NT2/D1 (cell line): ENCODE results near the gene HSD11B1.

Experiments
- DNase-seq: peaks from one replicate; pipeline ENCODE4 v3.0.0-alpha.2; 2011; ENCODE audit warnings: low read depth, low spot score
- H3K27me3 ChIP-seq: 2 replicates; pipeline ENCODE4 v1.6.0; 2011; ENCODE audit warnings: mild to moderate bottlenecking; ENCODE audit not compliant: insufficient read length, insufficient read depth
- H3K36me3 ChIP-seq: 2 replicates; pipeline ENCODE4 v1.6.1; 2011; ENCODE audit warnings: mild to moderate bottlenecking, low read length, mixed read lengths; ENCODE audit not compliant: insufficient read depth, insufficient read length
- H3K4me1 ChIP-seq: 2 replicates; pipeline ENCODE4 v1.5.1; 2011; ENCODE audit not compliant: insufficient read depth, insufficient read length
- H3K4me3 ChIP-seq: 2 replicates; pipeline ENCODE4 v1.5.1; 2011; ENCODE audit warnings: low read depth; ENCODE audit not compliant: insufficient read length
- H3K9ac ChIP-seq: 2 replicates; pipeline ENCODE4 v1.6.0; 2011; ENCODE audit warnings: low read depth; ENCODE audit not compliant: insufficient read length
- H3K9me3 ChIP-seq: 2 replicates; pipeline ENCODE4 v1.5.1; 2011; ENCODE audit warnings: mild to moderate bottlenecking, low read length; ENCODE audit not compliant: insufficient read depth
- SUZ12 ChIP-seq: IDR thresholded peaks from 2 replicates; pipeline ENCODE4 v1.6.1; 2011; ENCODE audit not compliant: insufficient read length, insufficient read depth; ENCODE audit errors: extremely low read depth
- YY1 ChIP-seq: IDR thresholded peaks from 2 replicates; pipeline ENCODE4 v1.6.1; 2011; ENCODE audit not compliant: insufficient read length, insufficient read depth
- ZNF274 ChIP-seq: IDR thresholded peaks from 2 replicates; pipeline ENCODE4 v1.6.1; 2011; ENCODE audit warnings: mild to moderate bottlenecking, low read depth, low read length

HSD11B1 gene

DNA sequence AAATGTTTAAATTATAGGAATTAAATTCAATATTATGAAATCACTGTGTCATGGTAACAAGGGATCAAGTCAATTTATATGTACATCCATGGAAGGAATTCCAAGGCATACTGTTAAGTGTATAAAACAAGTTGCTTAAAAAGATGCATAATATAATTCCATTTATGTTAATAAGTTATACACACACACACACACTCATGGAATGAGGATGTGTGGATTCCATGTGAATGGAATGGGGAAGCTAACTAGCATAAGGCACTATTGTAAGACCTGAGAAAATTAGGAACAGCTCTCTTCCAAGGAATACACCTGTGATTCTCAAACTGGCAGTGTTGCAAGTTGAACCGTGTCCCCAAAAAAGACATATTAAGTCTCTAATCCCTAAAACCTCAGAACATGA is 33.6 kb downstream of the HSD11B1 start:
- no peak for DNase-seq

DNA sequence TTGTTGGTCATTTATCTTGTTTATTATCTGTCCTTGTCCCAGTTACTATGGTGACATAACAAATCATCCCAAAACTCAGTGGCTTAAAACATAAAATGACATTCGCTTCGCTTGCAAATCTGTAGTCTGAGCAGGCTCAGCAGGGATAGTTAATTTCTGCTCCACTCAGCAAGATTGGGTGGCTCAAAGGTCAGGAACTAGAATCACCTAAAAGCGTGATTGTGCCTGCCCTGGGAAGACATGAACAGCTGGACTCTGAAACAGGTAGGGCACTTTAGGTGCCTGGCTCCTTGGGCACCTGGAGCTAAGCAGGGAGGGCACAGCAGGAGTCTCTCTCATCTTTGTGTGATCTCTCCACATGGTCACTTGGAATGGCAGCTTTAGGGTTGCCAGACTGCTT is 36.5 kb downstream of the HSD11B1 start:
- no peak for DNase-seq
- Histone ChIP-seq H3K4me3 (no peak overlapping the region), H3K9ac (no peak overlapping the region), H3K27me3 (no peaks in the 10 kb centered on the region), H3K36me3 (no peaks in the 10 kb centered on the region), H3K9me3 (no peaks in the 10 kb centered on the region), H3K4me1 (no peaks in the 10 kb centered on the region)
- no peak for TF ChIP-seq SUZ12
- TF ChIP-seq ZNF274: no peak
- no peak for TF ChIP-seq YY1

More for the DNA sequence above, 33.6 kb downstream of the HSD11B1 start:
- no peak overlapping the region for H3K4me3 ChIP-seq
- no peaks in the 10 kb centered on the region for H3K9me3 ChIP-seq
- no peaks in the 10 kb centered on the region for H3K36me3 ChIP-seq
- no peaks in the 10 kb centered on the region for H3K4me1 ChIP-seq
- no peaks in the 10 kb centered on the region for H3K27me3 ChIP-seq
- TF ChIP-seq ZNF274: no peak
- TF ChIP-seq SUZ12: no peak
- no peak overlapping the region for H3K9ac ChIP-seq

DNA sequence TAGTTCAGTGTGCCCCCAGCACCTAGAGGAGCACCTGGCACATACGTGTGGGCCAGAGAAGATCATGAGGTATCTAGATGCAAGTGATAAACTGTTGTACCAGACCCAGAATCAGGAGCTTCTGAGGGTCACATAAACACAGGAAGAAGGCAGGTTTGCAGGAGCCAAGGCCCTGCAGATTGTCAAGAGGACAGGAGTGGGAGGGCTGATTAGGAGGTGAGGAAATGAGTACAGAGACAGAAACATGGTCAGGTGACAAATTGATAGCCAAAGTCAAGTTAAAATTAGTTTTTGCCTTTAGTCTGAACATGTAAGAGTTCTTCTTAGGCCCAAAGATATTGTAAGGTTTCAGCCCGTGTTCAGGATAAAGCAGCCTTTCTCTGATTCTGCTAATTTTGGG is 37.2 kb downstream of the HSD11B1 start:
- no peaks in the 10 kb centered on the region for H3K27me3 ChIP-seq

DNA sequence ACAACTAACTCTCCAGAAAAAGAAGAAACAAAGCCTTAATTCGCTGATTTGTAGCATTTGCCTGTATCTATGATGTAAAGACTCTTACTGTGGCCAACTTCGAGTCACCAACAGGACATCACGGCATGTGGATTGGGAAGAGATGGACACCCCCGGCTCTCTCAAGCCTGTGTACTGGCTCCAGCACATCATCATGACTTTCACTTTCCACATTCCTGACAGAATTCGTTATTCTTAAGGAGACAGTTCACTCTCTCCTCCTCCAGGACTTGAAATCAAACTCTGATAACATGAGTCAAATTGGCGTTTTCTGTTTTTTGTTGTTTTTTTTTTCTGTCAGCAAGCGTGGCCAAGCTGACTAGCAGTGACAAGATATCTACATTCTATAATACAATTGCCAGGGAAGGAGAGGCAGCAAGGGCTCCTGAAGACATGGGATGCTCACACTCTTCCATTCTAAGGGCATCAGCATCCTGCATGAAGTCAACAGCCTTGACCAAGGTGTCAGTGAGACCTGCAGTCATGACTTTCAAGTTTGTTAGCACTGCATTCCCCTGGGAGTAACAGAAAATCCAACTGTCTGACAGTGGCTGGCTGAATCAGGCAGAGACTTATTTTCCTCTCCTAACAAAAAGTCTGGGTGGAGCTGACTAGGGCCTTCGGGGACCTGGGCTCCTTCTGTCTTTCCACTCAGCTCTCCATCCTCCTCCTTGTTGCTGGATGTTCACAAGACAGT is 37.9 kb downstream of the HSD11B1 start:
- Histone ChIP-seq H3K27me3 (no peaks in the 10 kb centered on the region), H3K9me3 (no peaks in the 10 kb centered on the region), H3K4me3 (no peak overlapping the region), H3K9ac (no peak overlapping the region), H3K4me1 (no peaks in the 10 kb centered on the region), H3K36me3 (no peaks in the 10 kb centered on the region)
- no peak for DNase-seq
- no peak for TF ChIP-seq SUZ12
- no peak for TF ChIP-seq YY1
- no peak for TF ChIP-seq ZNF274

More for the DNA sequence above, 37.2 kb downstream of the HSD11B1 start:
- Histone ChIP-seq H3K9me3 (no peaks in the 10 kb centered on the region), H3K9ac (no peak overlapping the region), H3K36me3 (no peaks in the 10 kb centered on the region), H3K4me3 (no peak overlapping the region), H3K4me1 (no peaks in the 10 kb centered on the region)
- no peak for DNase-seq
- TF ChIP-seq SUZ12: no peak
- TF ChIP-seq ZNF274: no peak
- TF ChIP-seq YY1: no peak

DNA sequence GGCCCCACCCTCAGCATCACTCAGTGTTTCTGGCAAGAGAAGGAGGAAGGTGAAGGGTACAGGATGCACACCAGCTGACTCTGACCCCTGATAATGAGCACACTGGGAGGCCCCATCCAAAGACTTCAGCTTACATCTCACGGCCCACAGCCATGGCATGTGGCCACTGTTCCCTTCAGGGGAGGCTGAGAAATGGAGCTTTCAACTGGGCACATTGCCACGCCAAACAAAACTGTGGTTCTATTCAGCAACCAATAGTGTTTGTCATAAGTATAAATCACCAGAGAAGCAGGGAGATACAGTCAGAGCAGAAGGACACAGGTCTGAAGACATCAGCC is 38.5 kb downstream of the HSD11B1 start:
- Histone ChIP-seq H3K4me1 (peaks cover 2% of the 10 kb centered on the region), H3K27me3 (no peaks in the 10 kb centered on the region), H3K4me3 (no peak overlapping the region), H3K9me3 (no peaks in the 10 kb centered on the region), H3K36me3 (no peaks in the 10 kb centered on the region), H3K9ac (no peak overlapping the region)
- DNase-seq: no peak
- no peak for TF ChIP-seq YY1
- TF ChIP-seq ZNF274: no peak
- TF ChIP-seq SUZ12: no peak

DNA sequence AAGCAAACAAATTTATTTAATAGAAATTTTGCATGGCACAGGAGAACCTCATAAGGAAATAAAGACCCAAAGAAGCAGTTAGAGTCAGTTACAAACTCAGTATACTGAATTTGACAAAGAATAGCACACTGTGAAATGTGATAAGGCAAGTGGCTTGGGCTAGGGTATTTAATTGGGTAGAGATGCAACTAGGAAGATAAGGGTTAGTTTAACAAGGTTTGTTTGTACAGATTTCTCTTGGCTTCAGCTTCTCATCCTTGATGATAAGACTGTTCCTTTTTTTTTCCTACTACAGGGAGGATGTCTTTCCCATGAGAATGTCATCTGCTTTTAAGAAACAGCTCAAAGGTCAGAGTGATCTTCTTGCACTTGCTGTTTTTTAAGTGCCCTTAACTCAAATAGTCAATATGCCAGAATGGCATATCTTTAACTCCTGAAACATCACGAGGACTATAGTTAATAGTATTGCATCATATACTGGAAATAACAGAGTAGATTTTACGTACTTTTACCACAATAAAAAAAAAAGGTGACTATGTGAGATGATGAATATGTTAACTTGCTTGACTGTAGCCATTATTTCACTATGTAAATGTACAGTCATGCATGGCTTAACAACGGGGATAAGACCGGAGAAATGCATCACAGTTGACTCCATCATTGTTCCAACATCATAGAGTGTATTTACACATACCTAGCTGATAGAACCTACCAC is 42.0 kb downstream of the HSD11B1 start:
- Histone ChIP-seq H3K4me1 (peaks cover 4% of the 10 kb centered on the region), H3K36me3 (no peaks in the 10 kb centered on the region), H3K9ac (no peak overlapping the region), H3K9me3 (no peaks in the 10 kb centered on the region), H3K4me3 (no peak overlapping the region), H3K27me3 (no peaks in the 10 kb centered on the region)
- TF ChIP-seq ZNF274: no peak
- no peak for TF ChIP-seq YY1
- TF ChIP-seq SUZ12: no peak
- no peak for DNase-seq

DNA sequence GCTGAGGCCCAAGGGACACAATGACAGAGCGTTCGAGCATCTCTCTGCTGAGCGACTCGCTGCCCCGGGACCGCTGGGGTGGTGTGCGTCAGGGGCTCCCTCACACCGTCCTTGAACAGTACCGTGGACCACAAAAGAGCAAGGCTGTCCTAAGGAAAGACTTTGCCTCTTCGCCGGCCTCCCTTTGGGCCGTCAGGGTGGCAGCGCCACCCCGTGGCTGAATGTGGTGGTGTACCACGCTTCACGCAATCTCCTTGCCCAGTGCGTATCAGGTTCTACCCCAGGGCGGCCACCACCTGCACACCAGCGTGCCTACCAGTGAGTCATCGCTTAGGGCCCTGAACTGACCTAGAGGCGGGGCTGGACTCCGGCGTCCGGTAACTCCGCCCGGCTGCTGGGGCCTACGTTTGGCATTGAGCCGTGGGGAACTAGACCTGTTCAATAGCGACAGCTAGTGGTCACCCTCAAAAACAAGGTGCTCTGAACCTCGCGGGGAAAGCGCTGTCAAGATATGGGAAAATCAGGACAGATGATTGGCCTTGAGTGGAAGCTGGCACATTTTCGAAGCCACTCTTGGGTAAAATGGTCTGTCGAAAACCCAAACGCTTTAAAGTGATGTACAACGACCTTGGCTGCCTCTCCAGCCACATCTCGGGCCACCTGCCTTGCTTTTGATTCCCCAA is 43.1 kb downstream of the HSD11B1 start:
- TF ChIP-seq YY1 (no peak), ZNF274 (no peak), SUZ12 (no peak)
- Histone ChIP-seq H3K4me1 (peaks cover 4% of the 10 kb centered on the region), H3K36me3 (no peaks in the 10 kb centered on the region), H3K9ac (no peak overlapping the region), H3K4me3 (no peak overlapping the region), H3K9me3 (no peaks in the 10 kb centered on the region), H3K27me3 (no peaks in the 10 kb centered on the region)
- DNase-seq: peak; percentile 98
